ENCODE results near the gene CST7.

Gene CST7

GRCh38 chr20:24949756-24950127, 673 bp downstream of the CST7 start:
- H3K4me3 ChIP-seq: peak overlapping the region; percentile 8 to 34 (median 24)
- H3K27ac ChIP-seq: peak overlapping the region in 20 of 21 experiments; percentile 20 to 94 (median 70)

DNA sequence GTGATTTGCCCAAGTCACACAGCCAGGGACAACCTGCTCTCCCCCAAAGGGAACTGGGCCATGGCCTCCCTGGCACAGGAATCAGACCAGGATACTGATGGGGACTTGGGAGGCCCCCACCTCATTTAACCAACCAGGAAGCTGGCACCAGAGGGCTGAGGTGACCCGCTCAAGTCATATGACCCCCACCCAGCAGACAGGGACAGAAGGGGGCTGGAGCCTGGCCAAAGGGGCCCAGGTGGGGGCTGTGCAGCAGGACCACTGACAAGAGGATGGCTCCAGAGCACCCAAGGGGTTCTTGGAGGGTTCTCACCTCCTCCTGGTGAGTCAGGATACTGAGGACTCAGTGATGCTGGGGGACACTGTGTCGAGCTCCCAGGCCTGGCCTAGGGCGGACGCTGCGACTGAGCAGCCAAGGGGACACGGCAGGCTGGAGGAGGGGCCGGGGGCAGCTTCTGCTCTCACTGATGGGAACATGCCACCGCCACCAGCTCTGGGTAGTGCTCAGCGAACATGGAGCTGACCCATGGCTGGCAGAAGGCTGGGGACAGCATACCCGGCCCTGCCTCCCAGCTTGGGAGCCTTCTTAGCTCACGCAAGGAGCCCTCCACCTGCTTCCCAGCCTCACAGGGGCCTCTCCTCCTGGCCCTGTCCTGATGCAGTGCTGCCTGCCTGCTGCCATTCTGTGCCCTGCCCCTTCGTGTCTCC, 1.2 kb downstream of the CST7 start:
- H3K27ac ChIP-seq: peak overlapping the region in 18 of 21 experiments; percentile 22 to 94 (median 71)
- peak overlapping the region; percentile 8 to 34 (median 24) for H3K4me3 ChIP-seq

DNA sequence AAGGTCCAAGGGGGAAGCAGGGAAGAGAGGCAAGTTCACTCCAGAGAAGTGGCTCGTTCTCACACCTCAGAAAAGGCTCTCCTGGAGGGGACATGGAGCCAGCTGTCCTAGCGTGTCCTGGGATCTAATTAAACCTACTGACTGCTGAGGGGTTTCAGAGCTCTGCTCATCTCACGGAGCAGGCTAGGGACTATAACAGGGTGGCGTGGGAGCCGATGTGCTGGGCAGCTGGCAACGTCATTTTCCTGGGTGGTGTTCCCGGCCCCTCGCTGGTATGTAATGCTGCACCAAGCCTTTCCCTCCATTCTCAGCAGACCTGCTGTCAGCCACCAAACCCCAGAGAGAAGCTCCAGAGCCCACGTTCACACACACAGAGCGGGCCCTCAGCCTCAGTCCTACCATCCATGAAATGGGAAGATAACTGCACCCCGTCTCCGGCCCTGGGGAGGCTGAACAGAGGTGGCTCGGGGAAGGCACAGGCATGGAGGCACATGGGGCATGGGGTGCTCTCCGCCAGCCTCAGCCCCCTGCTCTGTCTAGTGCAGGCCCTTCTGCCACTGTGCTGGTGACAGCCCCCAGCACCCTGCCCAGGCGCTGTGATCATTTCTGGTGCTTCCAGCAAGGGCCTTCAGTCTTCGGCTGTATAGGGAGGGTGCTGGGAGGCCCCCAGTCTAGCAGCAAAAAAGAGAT, 1.9 kb downstream of the CST7 start:
- Histone ChIP-seq H3K4me3 (peak overlapping the region in 6 of 7 experiments; percentile 0 to 34 (median 24)), H3K27ac (peak overlapping the region in 14 of 21 experiments; percentile 43 to 94 (median 78))

- H3K4me3 ChIP-seq: peak overlapping the region in 3 of 7 experiments; percentile 0 to 15 (median 3)
Measured at GRCh38 chr20:24951536-24952083, 2.5 kb downstream of the CST7 start.

GRCh38 chr20:24952376-24953208, 3.5 kb downstream of the CST7 start:
- no peak overlapping the region for H3K4me3 ChIP-seq

More at GRCh38 chr20:24951536-24952083, 2.5 kb downstream of the CST7 start:
- peak overlapping the region in 8 of 21 experiments; percentile 18 to 94 (median 70) for H3K27ac ChIP-seq

DNA sequence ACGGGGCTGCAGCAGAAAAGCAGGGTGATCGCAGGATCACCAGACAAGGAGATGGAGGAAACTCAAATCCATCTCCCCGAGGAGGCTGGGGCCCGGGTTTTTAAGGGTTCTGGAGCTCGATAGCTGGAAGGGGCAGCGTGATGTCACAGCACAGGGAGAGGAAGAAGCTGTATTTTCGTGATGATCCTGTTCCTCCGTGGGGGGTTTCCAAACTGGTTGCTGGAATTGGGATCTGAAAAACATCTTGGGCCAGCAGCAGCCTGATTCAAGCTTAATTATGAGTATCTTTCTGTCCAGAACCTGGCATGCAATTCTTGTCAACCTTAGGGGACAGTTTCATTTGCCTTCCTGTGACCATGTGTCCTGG, 4.1 kb downstream of the CST7 start:
- no peak overlapping the region for H3K4me3 ChIP-seq
- H3K27ac ChIP-seq: peak overlapping the region in 8 of 21 experiments; percentile 16 to 94 (median 36)

More at GRCh38 chr20:24952376-24953208, 3.5 kb downstream of the CST7 start:
- peak overlapping the region in 4 of 21 experiments; percentile 17 to 94 (median 58) for H3K27ac ChIP-seq

DNA sequence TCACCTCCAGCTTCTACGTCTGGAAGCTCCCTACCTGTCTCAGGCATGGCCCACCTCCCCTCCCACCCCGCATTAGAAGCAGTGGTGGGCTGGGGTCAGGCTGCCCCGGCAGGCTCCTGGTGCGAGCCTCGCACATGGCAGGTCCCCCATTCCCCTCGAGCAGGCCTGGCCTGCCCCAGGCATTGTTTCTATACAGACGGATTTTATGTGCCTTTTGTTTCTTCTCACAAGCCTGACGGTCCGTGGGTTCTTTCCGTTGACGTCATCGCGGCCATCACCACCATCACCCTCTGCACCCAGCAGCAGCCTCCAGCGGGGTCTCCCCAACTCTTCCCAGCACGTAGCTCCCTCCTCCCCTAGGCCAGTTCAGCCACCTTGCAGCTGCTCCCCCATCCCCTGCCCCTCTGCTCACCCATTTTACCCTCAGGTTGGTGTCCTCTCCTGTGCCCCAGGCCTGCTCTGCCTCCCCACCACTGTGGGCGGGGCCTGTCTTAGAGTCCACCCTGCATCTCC, 4.6 kb downstream of the CST7 start:
- no peak overlapping the region for H3K4me3 ChIP-seq
- H3K27ac ChIP-seq: peak overlapping the region in 11 of 21 experiments; percentile 2 to 94 (median 28)

DNA sequence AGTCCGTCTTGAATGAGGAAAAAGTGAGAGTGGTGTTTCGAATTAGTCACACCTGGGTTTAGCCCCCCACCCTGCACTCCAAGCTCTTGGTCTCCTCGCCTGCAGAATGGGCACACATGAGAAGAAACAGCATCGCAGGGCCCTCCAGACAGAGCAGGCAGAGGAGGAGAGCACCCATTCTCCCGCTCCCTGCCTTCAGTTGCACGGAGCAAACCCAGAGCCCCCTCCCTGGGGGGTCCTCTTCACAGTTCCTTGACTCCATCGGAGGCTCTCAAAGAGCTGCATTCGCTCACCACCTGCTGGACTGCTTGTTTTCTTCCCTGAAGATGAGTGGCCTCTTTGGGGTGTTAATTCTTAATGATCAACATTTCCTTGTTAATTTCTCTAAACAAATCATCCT, 5.1 kb downstream of the CST7 start:
- Histone ChIP-seq H3K27ac (peak overlapping the region in 10 of 21 experiments; percentile 2 to 94 (median 35)), H3K4me3 (no peak overlapping the region)

DNA sequence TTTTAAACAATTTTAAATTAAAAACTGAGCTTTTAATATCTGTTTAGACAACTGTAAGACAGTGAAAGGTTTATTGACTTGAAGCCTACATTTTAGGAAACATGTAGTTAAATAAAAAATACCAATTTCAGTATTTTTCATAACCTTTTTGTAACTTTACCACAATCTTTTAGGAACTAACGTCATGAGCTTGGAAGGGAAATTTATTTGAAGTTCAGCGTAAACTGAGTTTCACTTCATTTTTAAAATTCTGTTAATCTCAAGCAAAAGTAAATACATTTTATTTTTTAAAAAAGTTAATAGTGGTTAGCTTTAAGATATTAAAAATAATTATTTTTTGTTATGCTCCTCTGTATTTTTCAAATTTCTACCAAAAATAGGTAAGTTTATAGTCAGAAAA, 5.5 kb downstream of the CST7 start:
- Histone ChIP-seq H3K27ac (peak overlapping the region in 8 of 21 experiments; percentile 2 to 94 (median 25)), H3K4me3 (no peak overlapping the region)

GRCh38 chr20:24955045-24955444, 6.0 kb downstream of the CST7 start:
- Histone ChIP-seq H3K4me3 (no peak overlapping the region), H3K27ac (peak overlapping the region in 6 of 21 experiments; percentile 11 to 94 (median 41))

DNA sequence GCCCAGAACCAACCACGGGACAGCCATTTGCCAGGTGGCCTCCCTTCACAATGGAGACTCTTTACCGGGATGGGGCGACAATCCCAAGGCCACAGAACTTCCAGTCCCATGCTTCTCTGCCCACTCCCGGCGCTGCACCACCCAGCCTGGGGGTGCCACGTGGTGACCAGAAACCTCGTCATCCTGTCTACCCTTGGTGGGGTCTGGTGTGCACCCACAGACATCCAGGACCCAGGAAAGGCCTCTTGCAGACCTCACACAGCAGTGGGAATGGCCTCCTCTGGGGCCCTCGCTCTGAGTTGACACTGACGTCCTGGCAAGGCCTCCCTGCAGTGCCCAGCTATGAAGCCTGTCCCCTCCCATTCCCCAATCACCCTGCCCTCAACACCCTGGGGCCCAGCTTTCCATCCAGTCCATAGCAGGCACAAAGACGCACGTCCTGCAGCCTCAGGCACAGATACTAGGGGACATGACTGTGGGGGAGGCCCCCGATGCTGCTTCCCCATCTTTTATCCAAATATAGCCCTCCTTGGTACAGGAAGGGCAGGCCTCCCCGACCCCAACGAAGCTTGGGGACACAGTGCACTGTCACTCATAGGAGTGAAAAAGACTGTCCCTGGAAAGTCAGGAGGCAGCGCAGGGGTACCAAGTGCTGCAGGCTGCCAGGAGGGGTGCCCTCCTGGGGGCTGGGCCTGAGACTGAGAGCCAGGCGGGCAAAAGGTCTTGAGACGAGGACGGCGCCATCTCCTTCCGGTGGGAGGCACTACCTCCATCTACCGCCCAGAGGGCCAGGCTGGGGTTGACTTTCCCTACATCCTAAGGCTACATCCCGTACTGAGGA, 7.2 kb downstream of the CST7 start:
- H3K4me3 ChIP-seq: no peak overlapping the region
- H3K27ac ChIP-seq: peak overlapping the region in 1 of 21 experiments; percentile 1

DNA sequence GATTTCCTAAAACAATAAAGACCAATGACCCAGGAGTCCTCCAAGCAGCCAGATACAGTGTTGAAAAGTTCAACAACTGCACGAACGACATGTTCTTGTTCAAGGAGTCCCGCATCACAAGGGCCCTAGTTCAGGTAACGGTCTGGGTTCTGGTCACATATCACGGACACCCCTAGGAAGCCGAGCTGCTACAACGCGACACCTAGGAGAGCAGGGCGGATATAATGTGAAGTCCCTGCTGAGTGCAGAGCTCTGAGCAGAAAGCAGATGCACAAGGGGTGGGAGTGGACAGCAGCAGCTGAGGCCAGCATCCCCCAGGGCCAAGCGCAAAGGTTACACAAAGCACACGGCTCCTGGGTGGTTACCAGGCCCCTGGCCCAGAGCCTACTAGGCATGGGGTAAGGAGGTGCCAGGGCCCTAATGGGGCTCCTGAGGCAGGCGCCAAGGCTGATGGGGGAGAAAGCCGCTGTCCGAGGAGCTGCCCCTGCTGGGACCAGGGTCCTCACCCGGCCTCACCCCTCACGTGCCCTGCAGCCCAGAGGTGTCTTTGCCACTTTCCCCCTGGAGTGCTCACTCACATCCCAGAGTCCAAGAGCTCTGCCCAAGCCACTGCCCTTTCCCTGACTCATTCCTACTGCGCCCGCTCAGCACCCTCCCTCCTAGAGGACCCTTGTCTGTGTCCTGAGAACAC, 8.4 kb downstream of the CST7 start:
- Histone ChIP-seq H3K27ac (no peak overlapping the region), H3K4me3 (no peak overlapping the region)

GRCh38 chr20:24958506-24959385, 9.7 kb downstream of the CST7 start:
- Histone ChIP-seq H3K27ac (peak overlapping the region in 3 of 21 experiments; percentile 5 to 64 (median 35)), H3K4me3 (no peak overlapping the region)

DNA sequence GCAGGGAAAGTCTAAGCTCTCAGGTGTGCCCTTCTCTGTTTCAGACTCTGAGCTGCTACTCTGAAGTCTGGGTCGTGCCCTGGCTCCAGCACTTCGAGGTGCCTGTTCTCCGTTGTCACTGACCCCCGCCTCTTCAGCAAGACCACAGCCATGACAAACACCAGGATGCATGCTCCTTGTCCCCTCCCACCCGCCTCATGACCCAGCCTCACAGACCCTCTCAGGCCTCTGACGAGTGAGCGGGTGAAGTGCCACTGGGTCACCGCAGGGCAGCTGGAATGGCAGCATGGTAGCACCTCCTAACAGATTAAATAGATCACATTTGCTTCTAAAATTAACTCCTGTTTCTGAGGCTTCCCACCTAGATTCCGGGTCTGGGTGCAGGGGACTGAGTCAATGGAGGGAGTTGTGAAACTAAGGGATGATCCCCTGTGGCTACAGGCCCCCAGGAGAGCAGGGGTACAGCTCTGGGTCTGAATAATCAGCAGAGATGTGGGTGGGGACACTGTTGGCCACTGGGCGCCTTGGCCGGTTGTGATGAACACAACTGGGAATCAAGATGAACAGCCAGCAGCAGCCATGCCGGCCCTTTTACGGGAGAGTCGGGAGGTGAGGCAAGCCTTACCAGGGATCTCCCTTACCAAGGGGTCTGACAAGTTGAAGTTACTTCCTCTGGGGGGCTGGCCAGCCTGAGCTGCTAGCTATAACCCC, 10.7 kb downstream of the CST7 start:
- Histone ChIP-seq H3K27ac (peak overlapping the region in 13 of 21 experiments; percentile 3 to 75 (median 42)), H3K4me3 (no peak overlapping the region)

DNA sequence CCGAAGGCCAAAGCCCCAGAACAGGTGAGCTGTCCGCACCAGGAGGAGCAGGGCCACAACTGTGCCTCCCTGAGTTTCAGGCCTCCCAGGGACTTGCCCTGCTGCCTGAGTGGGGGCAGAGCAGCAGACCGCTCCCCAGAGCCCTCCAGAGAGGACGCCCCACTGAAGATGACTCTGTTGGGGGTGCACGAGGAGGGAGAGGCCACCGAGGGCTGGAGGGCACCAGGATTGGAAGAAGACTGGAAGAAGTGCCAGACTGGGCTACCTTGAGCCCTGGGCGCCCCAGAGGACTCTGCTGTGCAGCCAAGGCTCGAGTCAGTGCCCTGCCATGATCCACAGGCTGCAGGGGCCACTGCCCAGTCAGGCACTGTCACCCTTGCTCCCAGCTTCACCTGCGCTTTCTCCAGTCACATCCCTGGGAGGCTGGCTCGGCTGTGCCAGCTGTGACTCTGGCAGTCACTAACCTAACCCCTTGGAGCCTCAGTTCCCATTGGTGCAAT, 11.3 kb downstream of the CST7 start:
- Histone ChIP-seq H3K27ac (peak overlapping the region in 13 of 21 experiments; percentile 3 to 75 (median 42)), H3K4me3 (no peak overlapping the region)

GRCh38 chr20:24960861-24961260, 11.8 kb downstream of the CST7 start:
- H3K4me3 ChIP-seq: no peak overlapping the region
- H3K27ac ChIP-seq: peak overlapping the region in 9 of 21 experiments; percentile 10 to 75 (median 54)

Data from skin epidermis (tissue), 12 donors.